HEK293 (cell line): ENCODE measurements around the gene BACH2.
A peak's percentile ranks its signal among the peaks of the same experiment; 100 is the strongest.

Source experiments
- AEBP2 ChIP-seq: fragments of 450-650 bp; formaldehyde crosslinking; IDR thresholded peaks from 2 replicates; pipeline ENCODE4 v1.5.1; 2016; ENCODE audit warnings: missing biosample characterization, missing genetic modification characterization, borderline replicate concordance
- ELK4 ChIP-seq: IDR thresholded peaks from 2 replicates; pipeline ENCODE4 v1.6.1; 2011; ENCODE audit warnings: mild to moderate bottlenecking, low read depth, low read length, borderline replicate concordance
- GFI1B ChIP-seq: fragments of 450-650 bp; formaldehyde crosslinking; IDR thresholded peaks from 2 replicates; pipeline ENCODE4 v1.5.1; 2016; ENCODE audit warnings: missing biosample characterization, missing genetic modification characterization
- OVOL3 ChIP-seq: fragments of 450-650 bp; formaldehyde crosslinking; IDR thresholded peaks from 2 replicates; pipeline ENCODE4 v1.5.1; 2016; ENCODE audit warnings: missing biosample characterization, missing genetic modification characterization
- SP3 ChIP-seq: fragments of 450-650 bp; formaldehyde crosslinking; IDR thresholded peaks from 2 replicates; pipeline ENCODE4 v1.5.1; 2016; ENCODE audit warnings: missing biosample characterization, missing genetic modification characterization
- TSHZ1 ChIP-seq: fragments of 450-650 bp; formaldehyde crosslinking; IDR thresholded peaks from 2 replicates; pipeline ENCODE4 v1.5.1; 2016; ENCODE audit warnings: missing biosample characterization, missing genetic modification characterization, borderline replicate concordance
- YY2 ChIP-seq: fragments of 450-650 bp; formaldehyde crosslinking; IDR thresholded peaks from 2 replicates; pipeline ENCODE4 v1.5.1; 2016; ENCODE audit warnings: missing biosample characterization, missing genetic modification characterization
- ZBTB1 ChIP-seq: fragments of 450-650 bp; formaldehyde crosslinking; IDR thresholded peaks from 2 replicates; pipeline ENCODE4 v1.5.1; 2016; ENCODE audit warnings: missing biosample characterization, missing genetic modification characterization
- ZBTB21 ChIP-seq: fragments of 450-650 bp; formaldehyde crosslinking; IDR thresholded peaks from 2 replicates; pipeline ENCODE4 v1.5.1; 2017; ENCODE audit warnings: missing biosample characterization, missing genetic modification characterization
- ZBTB8A ChIP-seq: fragments of 450-650 bp; formaldehyde crosslinking; IDR thresholded peaks from 2 replicates; pipeline ENCODE4 v1.5.1; 2016; ENCODE audit warnings: missing biosample characterization, missing genetic modification characterization
- ZEB2 ChIP-seq: fragments of 450-650 bp; formaldehyde crosslinking; IDR thresholded peaks from 2 replicates; pipeline ENCODE4 v1.5.1; 2016; ENCODE audit warnings: missing biosample characterization, missing genetic modification characterization
- ZFHX2 ChIP-seq: fragments of 450-650 bp; formaldehyde crosslinking; conservative IDR thresholded peaks from 2 replicates; pipeline ENCODE4 v1.5.1; 2016; ENCODE audit warnings: missing biosample characterization, missing genetic modification characterization
- ZNF10 ChIP-seq: fragments of 450-650 bp; formaldehyde crosslinking; IDR thresholded peaks from 2 replicates; pipeline ENCODE4 v1.5.1; 2017; ENCODE audit warnings: missing biosample characterization, missing genetic modification characterization
- ZNF133 ChIP-seq: fragments of 450-650 bp; formaldehyde crosslinking; IDR thresholded peaks from 2 replicates; pipeline ENCODE4 v1.5.1; 2016; ENCODE audit warnings: missing biosample characterization, missing genetic modification characterization
- ZNF157 ChIP-seq: fragments of 450-650 bp; formaldehyde crosslinking; IDR thresholded peaks from 2 replicates; pipeline ENCODE4 v1.5.1; 2016; ENCODE audit warnings: missing biosample characterization, missing genetic modification characterization
- ZNF211 ChIP-seq: fragments of 450-650 bp; formaldehyde crosslinking; IDR thresholded peaks from 2 replicates; pipeline ENCODE4 v1.5.1; 2016; ENCODE audit warnings: low read depth, missing biosample characterization, missing genetic modification characterization
- ZNF223 ChIP-seq: fragments of 450-650 bp; formaldehyde crosslinking; IDR thresholded peaks from 2 replicates; pipeline ENCODE4 v1.5.1; 2016; ENCODE audit warnings: missing biosample characterization, missing genetic modification characterization
- ZNF24 ChIP-seq: fragments of 450-650 bp; formaldehyde crosslinking; IDR thresholded peaks from 2 replicates; pipeline ENCODE4 v1.5.1; 2016; ENCODE audit warnings: missing biosample characterization, missing genetic modification characterization
- ZNF26 ChIP-seq: fragments of 450-650 bp; formaldehyde crosslinking; IDR thresholded peaks from 2 replicates; pipeline ENCODE4 v1.5.1; 2016; ENCODE audit warnings: missing biosample characterization, missing genetic modification characterization
- ZNF280C ChIP-seq: fragments of 450-650 bp; formaldehyde crosslinking; IDR thresholded peaks from 2 replicates; pipeline ENCODE4 v1.5.1; 2016; ENCODE audit warnings: missing biosample characterization, missing genetic modification characterization
- ZNF341 ChIP-seq: fragments of 450-650 bp; formaldehyde crosslinking; IDR thresholded peaks from 2 replicates; pipeline ENCODE4; 2016; ENCODE audit warnings: low read depth, missing biosample characterization, missing genetic modification characterization
- ZNF366 ChIP-seq: fragments of 450-650 bp; formaldehyde crosslinking; conservative IDR thresholded peaks from 2 replicates; pipeline ENCODE4 v1.5.1; 2016; ENCODE audit warnings: missing biosample characterization, missing genetic modification characterization
- ZNF394 ChIP-seq: fragments of 450-650 bp; formaldehyde crosslinking; IDR thresholded peaks from 2 replicates; pipeline ENCODE4 v1.5.1; 2016; ENCODE audit warnings: missing biosample characterization, missing genetic modification characterization, mild to moderate bottlenecking, moderate library complexity, borderline replicate concordance
- ZNF398 ChIP-seq: fragments of 450-650 bp; formaldehyde crosslinking; IDR thresholded peaks from 2 replicates; pipeline ENCODE4 v1.5.1; 2017; ENCODE audit warnings: missing biosample characterization, missing genetic modification characterization
- ZNF510 ChIP-seq: fragments of 450-650 bp; formaldehyde crosslinking; IDR thresholded peaks from 2 replicates; pipeline ENCODE4 v1.5.1; 2018; ENCODE audit warnings: mild to moderate bottlenecking, missing genetic modification characterization, missing biosample characterization; ENCODE audit not compliant: insufficient replicate concordance
- ZNF626 ChIP-seq: fragments of 450-650 bp; sonication (Bioruptor Pico); formaldehyde crosslinking; IDR thresholded peaks from 2 replicates; pipeline ENCODE4 v1.5.1; 2018; ENCODE audit warnings: missing biosample characterization, missing genetic modification characterization, inconsistent platforms
- ZNF664 ChIP-seq: fragments of 450-650 bp; formaldehyde crosslinking; IDR thresholded peaks from 2 replicates; pipeline ENCODE4 v1.5.1; 2016; ENCODE audit warnings: missing biosample characterization, missing genetic modification characterization
- ZNF677 ChIP-seq: fragments of 450-650 bp; IDR thresholded peaks from 2 replicates; pipeline ENCODE4 v1.5.0; 2018; ENCODE audit warnings: missing biosample characterization, mild to moderate bottlenecking, missing genetic modification characterization, moderate library complexity
- ZNF777 ChIP-seq: fragments of 450-650 bp; formaldehyde crosslinking; IDR thresholded peaks from 2 replicates; pipeline ENCODE4 v1.5.1; 2017; ENCODE audit warnings: missing biosample characterization, missing genetic modification characterization, borderline replicate concordance

The BACH2 gene

GRCh38 chr6:90298459-90299053 lies 1.9 kb upstream of the BACH2 start (continued):
- no peak for TF ChIP-seq ZNF398
- no peak for TF ChIP-seq ZNF777 (tag by site-specific recombination)
- TF ChIP-seq ZBTB21 (tag by site-specific recombination) = no peak
- no peak for TF ChIP-seq ZNF211 (tag by site-specific recombination)
- TF ChIP-seq ZEB2 (tag by site-specific recombination) = no peak
- no peak for TF ChIP-seq OVOL3 (tag by site-specific recombination)
- TF ChIP-seq ELK4 = no peak
- peak; percentile 33; the same call in 1 of the 2 replicates for TF ChIP-seq ZNF366
- TF ChIP-seq ZNF341 (tag by site-specific recombination) = no peak
- no peak for TF ChIP-seq ZNF280C (tag by site-specific recombination)
- no peak for TF ChIP-seq ZNF157 (tag by site-specific recombination)
- 0 out of 2 replicates have a peak, but pooled peaks have one; percentile 45 for TF ChIP-seq ZNF677
- no peak for TF ChIP-seq YY2 (tag by site-specific recombination)
- no peak for TF ChIP-seq ZNF133 (tag by site-specific recombination)
- TF ChIP-seq ZNF26 (tag by site-specific recombination) = no peak
- no peak for TF ChIP-seq ZNF626 (tag by site-specific recombination)
- TF ChIP-seq ZNF510 (tag by site-specific recombination) = no peak
- no peak for TF ChIP-seq ZFHX2 (tag by site-specific recombination)
- 0 out of 2 replicates have a peak, but pooled peaks have one; percentile 84 for TF ChIP-seq ZNF664
- no peak for TF ChIP-seq ZNF223 (tag by site-specific recombination)
- TF ChIP-seq GFI1B = no peak
- TF ChIP-seq AEBP2 (tag by site-specific recombination) = no peak
- TF ChIP-seq ZNF394 (tag by site-specific recombination) = no peak
- TF ChIP-seq ZNF10 (tag by site-specific recombination) = no peak
- TF ChIP-seq TSHZ1 (tag by site-specific recombination) = no peak
- TF ChIP-seq SP3 (tag by site-specific recombination) = no peak
- TF ChIP-seq ZNF24 (tag by site-specific recombination) = 0 out of 2 replicates have a peak, but pooled peaks have one; percentile 19
- no peak for TF ChIP-seq ZBTB1 (tag by site-specific recombination)
- no peak for TF ChIP-seq ZBTB8A (tag by site-specific recombination)
